ENCODE results near the gene PLA2G3. TPM values are rescaled to one million over a fixed set of nuclear protein-coding genes. Genes with fewer than 3 reads are reported as not detected.

The PLA2G3 gene
- total and polyA plus RNA-seq, 7 donors: 5.2 TPM; not detected in 6

DNA sequence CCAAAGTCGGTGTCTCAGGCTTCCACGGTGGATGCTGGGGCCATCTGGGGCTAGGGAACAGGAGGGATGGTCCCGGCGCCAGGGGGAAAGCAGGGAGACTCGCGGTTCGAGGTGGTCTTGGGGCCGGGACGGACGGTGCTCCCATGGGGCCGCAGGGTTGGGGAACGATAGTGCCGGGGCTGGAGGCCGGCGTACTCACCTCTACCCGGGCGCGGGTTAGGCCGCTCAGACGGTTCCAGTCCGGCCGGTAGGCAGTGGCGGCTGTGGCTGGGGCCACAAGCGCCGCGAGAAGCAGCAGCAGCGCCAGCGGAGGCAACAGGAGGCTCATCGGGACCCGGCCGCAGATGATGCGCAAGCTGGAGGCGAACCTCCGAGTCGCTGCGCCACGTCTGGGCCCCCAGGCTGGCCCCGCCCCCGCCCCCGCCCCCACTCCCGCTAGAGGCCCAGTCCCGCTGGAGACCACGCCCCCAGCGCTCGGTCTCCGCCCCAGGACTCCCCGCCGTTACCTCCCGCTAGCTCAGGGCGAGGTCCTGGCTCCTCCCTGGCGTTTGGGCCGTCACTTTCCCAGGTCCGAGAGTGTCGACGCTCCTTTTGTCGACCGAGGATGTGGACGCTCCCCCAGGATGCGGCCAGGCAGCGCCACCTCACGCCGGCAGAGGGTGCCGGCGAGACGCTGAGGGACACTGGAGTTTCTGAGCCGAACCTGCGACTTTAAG is 33.0 kb downstream of the PLA2G3 start, which contains the start of gene SELENOM:
Gene SELENOM, minus strand, starts transcription at position 391 of the 716 bp plus-strand sequence. Its CDS starts 63 bp downstream, at position 328.
- no peaks in the 10 kb centered on the region for H3K27me3 ChIP-seq
- no peaks in the 10 kb centered on the region for H3K9me3 ChIP-seq
- TF ChIP-seq, protein P1, sequence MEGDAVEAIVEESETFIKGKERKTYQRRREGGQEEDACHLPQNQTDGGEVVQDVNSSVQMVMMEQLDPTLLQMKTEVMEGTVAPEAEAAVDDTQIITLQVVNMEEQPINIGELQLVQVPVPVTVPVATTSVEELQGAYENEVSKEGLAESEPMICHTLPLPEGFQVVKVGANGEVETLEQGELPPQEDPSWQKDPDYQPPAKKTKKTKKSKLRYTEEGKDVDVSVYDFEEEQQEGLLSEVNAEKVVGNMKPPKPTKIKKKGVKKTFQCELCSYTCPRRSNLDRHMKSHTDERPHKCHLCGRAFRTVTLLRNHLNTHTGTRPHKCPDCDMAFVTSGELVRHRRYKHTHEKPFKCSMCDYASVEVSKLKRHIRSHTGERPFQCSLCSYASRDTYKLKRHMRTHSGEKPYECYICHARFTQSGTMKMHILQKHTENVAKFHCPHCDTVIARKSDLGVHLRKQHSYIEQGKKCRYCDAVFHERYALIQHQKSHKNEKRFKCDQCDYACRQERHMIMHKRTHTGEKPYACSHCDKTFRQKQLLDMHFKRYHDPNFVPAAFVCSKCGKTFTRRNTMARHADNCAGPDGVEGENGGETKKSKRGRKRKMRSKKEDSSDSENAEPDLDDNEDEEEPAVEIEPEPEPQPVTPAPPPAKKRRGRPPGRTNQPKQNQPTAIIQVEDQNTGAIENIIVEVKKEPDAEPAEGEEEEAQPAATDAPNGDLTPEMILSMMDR (IDR thresholded peaks at IDR 0.05): peak; percentile 90 to 98 (median 94)
- TF ChIP-seq POLR2A (IDR thresholded peaks at IDR 0.05) (peak; percentile 86 to 96), POLR2AphosphoS5 (IDR thresholded peaks at IDR 0.05) (peak; percentile 97 to 99 (median 98)), EP300 (IDR thresholded peaks at IDR 0.05) (peak in 1 of 4 donors; percentile 13)
- 5 to 6% methylated on average over 67 of the region's 67 CpGs for WGBS, 2 donors
- H3K4me3 ChIP-seq: peak within 1 kb of the TSS; percentile 73 to 98 (median 92)
- DNase-seq: peak; percentile 99
- peaks cover 7 to 30% (median 11%) of the 10 kb centered on the region in 4 donors for H3K36me3 ChIP-seq
- intact Hi-C loops (cut with DNase I): loop anchor here (1.0 to 5.0 kb wide), 2 partner anchors 41 to 180 kb away; no protein-coding TSS in a partner anchor
- H3K4me1 ChIP-seq: peaks cover 0 to 47% (median 39%) of the 10 kb centered on the region in 4 donors
- H3K27ac ChIP-seq: peak within 1 kb of the TSS; percentile 96 to 100 (median 99)

DNA sequence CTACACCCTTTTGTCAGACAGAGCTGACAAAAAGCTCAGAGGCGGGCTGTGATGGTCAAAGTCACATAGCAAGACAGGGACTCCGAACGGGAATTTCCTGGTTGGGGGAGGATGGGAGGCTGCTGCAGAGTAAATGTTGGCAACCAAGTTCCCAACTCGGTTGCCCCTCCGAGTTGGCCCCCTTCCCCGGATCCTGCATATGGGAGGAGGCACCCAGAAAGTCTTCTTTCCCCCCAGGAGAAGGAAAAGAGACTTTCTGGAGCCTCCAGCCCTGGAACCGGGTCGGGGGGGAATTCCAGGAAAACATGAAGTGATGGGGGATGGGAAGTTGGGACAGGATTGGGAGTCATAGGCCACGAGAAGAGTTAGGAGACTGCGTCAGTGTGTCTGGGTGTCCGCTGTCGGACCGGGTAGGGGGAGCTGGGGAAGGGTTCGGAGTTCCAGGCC is 33.6 kb downstream of the PLA2G3 start:
- WGBS, 2 donors: 58 to 60% methylated on average over 14 of the region's 14 CpGs
- intact Hi-C loops (cut with DNase I): loop anchor here (1.0 to 5.0 kb wide), 2 partner anchors 42 to 181 kb away; no protein-coding TSS in a partner anchor
- peak; percentile 82 for DNase-seq
- Histone ChIP-seq H3K27ac (peak overlapping the region; percentile 96 to 100 (median 99)), H3K27me3 (no peaks in the 10 kb centered on the region), H3K9me3 (no peaks in the 10 kb centered on the region), H3K4me3 (peak overlapping the region; percentile 73 to 98 (median 92)), H3K4me1 (peaks cover 0 to 53% (median 44%) of the 10 kb centered on the region in 4 donors), H3K36me3 (peaks cover 7 to 30% (median 11%) of the 10 kb centered on the region in 4 donors)
- TF ChIP-seq, protein P1 (IDR thresholded peaks at IDR 0.05): no peak
- TF ChIP-seq POLR2AphosphoS5 (IDR thresholded peaks at IDR 0.05) (peak in 1 of 4 donors; percentile 3), POLR2A (IDR thresholded peaks at IDR 0.05) (no peak), EP300 (IDR thresholded peaks at IDR 0.05) (peak in 1 of 4 donors; percentile 44)

DNA sequence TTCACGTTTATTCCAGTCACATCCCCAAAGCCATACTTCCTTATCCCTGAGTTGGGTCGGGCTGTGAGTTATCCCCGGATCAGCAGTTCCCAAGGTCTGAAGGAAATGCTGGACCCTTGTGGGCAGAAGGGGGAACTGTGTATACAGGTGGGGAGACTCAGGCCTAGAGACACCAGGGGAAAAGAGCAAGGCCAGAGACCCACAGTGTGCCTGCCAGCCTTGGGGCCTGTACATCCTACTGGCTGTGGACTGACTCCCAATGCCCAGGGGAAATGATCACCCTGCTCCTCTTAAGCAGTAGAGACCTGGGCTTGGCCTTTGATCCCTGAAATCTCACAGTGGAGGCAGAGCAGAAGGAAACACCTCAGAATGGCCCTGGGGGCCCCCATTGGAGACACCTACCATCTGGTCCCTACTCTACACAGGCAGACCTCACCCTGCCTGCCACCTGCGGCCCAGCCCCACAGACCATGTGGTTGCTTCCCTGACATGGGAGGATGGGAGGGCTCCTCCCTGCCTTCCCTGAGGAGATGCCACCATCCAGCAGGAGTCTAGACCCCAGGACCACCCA is 34.2 kb downstream of the PLA2G3 start:
- intact Hi-C loops (cut with DNase I): loop anchor here (5.0 kb wide), 1 partner anchor 181 kb away; no protein-coding TSS in a partner anchor
- DNase-seq: peak; percentile 84
- TF ChIP-seq POLR2AphosphoS5 (IDR thresholded peaks at IDR 0.05) (peak in 3 of 4 donors; percentile 2 to 57 (median 44)), POLR2A (IDR thresholded peaks at IDR 0.05) (no peak), EP300 (IDR thresholded peaks at IDR 0.05) (no peak)
- TF ChIP-seq, protein P1 (IDR thresholded peaks at IDR 0.05): peak in 2 of 4 experiments; percentile 13 to 35
- no peaks in the 10 kb centered on the region for H3K27me3 ChIP-seq
- peaks cover 0 to 57% (median 51%) of the 10 kb centered on the region in 4 donors for H3K4me1 ChIP-seq
- peaks cover 8 to 35% (median 14%) of the 10 kb centered on the region in 4 donors for H3K36me3 ChIP-seq
- peak overlapping the region; percentile 73 to 98 (median 92) for H3K4me3 ChIP-seq
- H3K27ac ChIP-seq: peak overlapping the region; percentile 96 to 100 (median 99)
- no peaks in the 10 kb centered on the region for H3K9me3 ChIP-seq
- 33 to 63% methylated on average over 4 of the region's 4 CpGs for WGBS, 2 donors

DNA sequence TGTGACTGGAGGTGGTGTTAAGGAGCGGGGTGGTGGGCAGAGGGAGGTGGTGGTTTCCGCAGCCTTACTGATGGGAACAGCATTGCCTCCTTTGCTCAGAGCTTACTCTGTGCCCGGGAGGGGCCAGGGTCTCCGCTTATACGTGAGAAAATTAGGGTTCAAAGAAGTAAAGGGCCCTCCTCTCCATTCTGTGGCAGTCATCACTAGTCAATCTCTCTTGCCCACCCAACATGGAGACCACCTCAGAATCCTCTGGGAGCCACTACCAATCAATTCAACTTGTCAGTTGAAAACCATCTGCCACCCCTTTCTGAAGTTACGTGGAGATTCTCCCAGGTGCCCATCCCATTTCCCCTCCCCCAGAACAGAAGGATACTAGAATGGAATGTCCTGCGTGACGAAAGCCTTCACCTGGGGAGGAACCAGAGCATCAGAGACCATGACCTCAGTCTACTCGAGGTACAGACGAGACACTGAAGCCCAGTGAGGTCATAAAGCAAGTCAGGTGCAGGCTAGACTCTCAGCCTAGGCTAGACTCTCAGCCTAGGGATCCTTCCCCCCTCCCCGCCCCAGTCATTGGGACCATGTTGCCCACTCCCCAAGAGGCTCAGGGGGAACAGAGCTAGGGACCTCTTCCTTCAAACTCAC is 34.9 kb downstream of the PLA2G3 start:
- no peaks in the 10 kb centered on the region for H3K9me3 ChIP-seq
- H3K4me1 ChIP-seq: peaks cover 0 to 63% (median 58%) of the 10 kb centered on the region in 4 donors
- WGBS, 2 donors: 73 to 78% methylated on average over 11 of the region's 11 CpGs
- peak; percentile 79 for DNase-seq
- peak overlapping the region; percentile 96 to 100 (median 99) for H3K27ac ChIP-seq
- intact Hi-C loops (cut with DNase I): loop anchor here (1.0 to 5.0 kb wide), 2 partner anchors 15 to 182 kb away; no protein-coding TSS in a partner anchor
- H3K27me3 ChIP-seq: no peaks in the 10 kb centered on the region
- H3K4me3 ChIP-seq: peak overlapping the region; percentile 73 to 98 (median 92)
- peaks cover 15 to 42% (median 21%) of the 10 kb centered on the region in 4 donors for H3K36me3 ChIP-seq
- TF ChIP-seq EP300 (IDR thresholded peaks at IDR 0.05) (peak in 1 of 4 donors; percentile 64), POLR2AphosphoS5 (IDR thresholded peaks at IDR 0.05) (peak; percentile 16 to 64 (median 36)), POLR2A (IDR thresholded peaks at IDR 0.05) (no peak)
